NCI-H748 (cell line): ENCODE results near the gene MON1B.

ENCODE experiments used
- DNase-seq: peaks from one replicate; lab custom pipeline; 2025; ENCODE audit not compliant: unreplicated experiment; lab: John Stamatoyannopoulos, UW

The MON1B gene

DNA sequence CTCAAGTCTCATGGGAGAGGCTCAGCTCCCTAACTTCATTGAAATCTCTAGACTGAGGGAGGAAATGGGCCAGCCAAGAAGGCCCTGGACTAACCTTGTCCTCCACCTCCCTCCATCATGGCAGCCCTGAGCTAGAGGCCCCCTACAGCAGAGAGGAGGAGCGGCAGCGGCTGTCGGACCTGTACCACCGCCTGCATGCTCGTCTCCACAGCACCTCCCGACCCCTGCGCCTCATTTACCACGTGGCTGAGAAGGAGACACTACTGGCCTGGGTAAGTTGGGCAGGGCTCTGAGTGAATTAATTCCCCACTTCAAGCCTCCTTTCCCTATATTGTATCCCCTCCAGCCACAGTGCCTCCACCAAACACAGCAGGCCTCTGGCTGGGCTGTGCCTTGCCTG lies 4.4 kb downstream of the MON1B start:
- DNase-seq, result no peak

DNA sequence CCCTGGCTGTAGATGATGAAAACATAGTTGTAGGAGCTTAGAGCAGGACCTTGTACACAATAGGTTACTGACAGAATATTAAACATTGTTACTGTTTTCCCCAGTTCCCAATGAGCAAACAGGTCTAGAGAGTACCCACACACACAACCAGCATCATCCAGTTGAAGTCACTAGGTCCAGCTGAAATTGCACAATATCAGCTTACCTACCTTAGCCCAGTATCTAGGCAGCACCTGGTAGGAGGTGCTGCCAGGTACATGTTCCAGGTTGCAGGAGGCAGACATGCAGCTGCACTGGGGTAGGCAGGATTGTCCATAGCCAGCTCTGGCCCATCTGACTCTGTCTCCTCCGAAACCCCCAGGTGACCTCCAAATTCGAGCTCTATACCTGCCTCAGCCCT lies 6.8 kb downstream of the MON1B start:
- no peak for DNase-seq

DNA sequence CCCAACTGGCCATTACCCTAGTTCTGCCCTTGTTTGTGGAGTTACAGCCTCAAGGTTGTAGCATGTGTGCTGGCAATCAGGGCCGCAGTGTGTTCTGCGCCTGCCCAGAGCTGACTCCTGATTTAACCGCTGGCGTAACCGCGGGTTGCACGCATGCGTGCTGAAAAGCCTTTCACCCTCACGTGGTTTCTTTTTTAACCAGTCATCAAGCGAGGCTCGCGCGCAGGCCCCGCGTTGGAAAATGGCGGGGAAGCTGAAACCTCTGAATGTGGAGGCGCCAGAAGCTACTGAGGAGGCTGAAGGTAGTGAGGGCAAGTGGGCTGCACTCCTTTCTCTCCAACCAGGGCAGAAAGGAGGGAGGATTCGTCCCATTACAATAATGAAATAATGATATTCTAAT lies 8.2 kb downstream of the MON1B start, which contains the start of gene SYCE1L:
Gene SYCE1L, plus strand, starts transcription at position 198 of the 400 bp plus-strand sequence. Its CDS starts 44 bp downstream, at position 242.
- no peak for DNase-seq

DNA sequence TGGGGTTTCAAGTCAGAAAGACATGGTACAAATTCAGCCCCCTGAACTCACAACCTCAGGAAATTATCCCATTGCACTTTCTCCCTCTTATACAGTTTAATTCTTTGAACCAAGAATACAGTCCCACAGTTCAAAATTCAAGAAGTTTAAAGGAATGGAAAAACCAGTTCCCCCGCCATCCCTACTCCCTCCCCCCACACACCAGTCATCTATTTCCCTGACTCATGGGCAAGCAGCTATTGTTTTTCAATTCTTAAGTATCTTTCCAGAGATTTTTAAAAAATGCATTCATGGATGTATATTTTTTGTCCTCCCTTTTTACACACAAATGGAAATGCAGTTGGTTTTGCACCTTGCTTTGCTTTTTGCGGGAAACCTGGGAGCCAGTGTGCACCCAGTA lies 15.5 kb downstream of the MON1B start:
- no peak for DNase-seq

DNA sequence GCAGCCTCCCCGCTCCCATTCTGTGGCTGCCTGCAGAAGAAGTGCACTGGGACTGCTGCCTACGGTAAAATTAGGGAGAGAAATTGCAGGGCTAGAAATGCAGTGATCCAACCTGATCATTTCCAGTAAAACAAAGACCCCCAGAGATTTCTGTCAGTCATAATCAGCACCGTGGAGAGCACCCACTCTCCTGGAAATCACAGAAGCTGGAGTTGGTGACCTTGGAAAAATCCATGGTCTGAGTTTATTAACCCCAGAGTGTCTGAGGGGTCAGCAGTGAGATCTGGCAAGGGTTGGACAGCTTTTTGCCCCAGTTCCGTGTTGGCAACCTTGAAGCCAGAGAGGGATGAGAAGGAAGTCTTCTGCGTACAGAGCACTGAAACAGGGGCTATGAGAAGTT lies 16.0 kb downstream of the MON1B start:
- no peak for DNase-seq

DNA sequence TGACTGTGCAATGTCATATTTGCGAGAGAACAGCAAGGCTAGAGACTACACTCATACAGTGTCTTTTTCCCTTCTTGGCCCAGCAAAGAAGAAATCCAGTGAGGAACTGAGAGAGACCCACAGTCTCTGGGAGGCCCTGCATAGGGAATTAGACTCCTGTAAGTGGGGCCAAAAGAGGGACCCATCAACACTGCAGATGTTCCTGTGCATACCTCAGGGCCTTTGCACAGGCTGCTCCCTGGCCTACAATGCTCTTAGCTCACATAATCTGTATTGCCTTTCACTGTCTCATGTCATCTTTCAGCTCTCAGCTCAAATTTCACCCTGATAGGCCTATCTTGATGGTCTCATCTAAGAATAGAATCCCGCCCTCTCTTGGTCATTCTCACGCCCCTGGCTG lies 17.4 kb downstream of the MON1B start:
- no peak for DNase-seq

DNA sequence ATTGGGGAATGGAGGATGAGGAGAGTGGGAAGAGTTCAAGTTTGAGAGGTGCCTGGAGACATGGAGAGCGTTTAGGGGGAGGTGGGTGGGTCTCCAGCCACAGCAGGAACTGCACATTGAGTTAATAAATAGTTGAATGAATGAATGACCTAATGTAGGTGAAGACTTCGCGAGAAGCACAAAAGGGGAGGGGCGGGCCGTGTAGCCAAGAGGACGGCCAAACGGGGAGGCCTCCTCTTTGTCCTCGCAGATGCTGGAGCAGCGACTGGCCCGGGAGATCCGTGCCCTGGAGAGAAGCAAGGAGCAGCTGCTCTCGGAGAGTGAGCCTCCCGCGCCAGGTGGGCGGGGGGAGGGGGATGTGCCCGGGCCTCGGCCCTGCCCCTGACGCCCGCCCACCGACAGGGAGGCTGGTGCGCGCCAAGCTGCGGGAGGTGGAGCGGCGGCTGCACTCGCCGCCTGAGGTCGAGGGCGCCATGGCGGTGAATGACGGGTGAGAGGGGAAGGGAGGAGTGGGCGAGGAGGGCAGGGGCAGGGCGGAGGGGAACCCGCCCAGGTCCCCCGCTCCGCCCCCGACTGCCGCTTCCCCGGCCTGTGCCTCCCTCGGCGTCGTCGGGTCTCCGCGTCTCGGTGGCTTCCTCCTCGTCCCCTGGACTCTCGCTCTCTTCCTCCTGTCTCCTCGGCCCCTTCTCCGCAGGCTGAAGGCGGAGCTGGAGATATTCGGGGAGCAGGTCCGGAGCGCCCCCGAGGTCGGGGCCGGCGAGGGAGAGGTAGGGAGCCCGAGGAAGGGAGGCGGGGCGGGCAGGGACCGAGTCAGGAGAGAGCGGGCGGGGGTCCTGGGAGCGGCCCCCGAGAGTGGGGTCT lies 21.1 kb downstream of the MON1B start:
- DNase-seq, result peak; percentile 93

DNA sequence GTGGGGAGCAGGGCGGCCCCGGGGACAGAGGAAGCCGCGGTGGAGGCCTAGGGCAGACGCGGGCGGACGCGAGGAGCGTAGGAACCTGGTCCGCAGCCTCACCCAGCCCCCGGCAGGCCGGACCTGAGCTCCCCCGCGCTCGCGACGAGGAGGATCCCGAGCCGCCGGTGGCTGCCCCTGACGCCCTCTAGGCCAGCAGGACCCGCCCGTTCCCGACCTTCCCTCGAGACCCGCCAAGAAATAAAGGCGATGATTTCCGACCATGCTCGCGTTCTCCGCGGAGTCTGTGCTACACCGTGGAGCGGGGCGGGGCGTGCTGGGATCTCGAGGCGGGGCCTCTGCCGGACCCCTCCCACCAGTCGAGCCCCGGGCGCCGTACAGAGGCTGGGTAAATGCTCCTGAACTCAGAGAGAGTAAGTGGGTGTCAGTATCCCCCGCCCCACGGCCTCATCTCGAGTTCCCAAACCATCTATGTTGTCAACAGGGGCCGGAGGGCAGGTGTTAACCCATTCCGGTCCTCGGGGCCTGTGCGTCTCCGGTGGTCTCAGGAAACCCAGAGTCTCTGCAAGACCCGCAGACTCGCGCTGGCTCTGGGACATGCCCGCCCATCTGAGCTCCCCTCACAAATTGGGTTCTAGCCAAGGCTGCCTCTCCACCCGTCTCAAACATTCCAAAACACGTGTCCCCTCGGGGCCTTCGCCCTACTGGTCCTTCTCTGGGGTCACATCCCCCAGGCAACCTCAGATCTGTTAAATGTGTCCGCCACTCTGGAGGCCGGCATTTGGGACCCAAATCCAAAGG lies 22.0 kb downstream of the MON1B start:
- peak; percentile 74 for DNase-seq

DNA sequence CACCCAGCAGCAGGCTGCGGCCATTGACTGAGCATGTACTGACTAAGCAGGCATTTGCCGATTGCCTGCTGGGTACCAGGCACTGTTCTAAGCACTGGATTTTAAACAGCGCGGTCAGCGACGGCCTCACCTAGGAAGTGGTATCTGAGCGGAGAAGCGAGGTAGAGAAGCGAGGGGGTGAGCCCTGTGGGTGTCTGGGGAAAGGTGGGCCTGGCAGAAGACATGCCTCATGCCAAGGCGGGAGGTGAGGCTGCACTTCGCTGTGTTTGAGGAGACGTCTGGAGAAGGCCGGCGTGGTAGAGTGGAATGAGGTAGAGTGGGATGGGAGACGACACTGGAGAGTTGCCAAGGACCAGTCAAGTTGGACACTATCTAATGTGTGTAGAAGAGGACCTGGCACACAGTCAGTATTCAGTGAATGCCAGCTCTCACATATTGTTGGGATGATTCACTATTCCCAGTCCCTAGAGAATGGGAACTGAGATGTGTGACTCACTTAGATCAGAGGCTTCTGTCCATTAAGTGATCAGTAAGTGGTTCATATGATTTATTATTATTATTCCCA lies 22.6 kb downstream of the MON1B start:
- DNase-seq, result no peak

DNA sequence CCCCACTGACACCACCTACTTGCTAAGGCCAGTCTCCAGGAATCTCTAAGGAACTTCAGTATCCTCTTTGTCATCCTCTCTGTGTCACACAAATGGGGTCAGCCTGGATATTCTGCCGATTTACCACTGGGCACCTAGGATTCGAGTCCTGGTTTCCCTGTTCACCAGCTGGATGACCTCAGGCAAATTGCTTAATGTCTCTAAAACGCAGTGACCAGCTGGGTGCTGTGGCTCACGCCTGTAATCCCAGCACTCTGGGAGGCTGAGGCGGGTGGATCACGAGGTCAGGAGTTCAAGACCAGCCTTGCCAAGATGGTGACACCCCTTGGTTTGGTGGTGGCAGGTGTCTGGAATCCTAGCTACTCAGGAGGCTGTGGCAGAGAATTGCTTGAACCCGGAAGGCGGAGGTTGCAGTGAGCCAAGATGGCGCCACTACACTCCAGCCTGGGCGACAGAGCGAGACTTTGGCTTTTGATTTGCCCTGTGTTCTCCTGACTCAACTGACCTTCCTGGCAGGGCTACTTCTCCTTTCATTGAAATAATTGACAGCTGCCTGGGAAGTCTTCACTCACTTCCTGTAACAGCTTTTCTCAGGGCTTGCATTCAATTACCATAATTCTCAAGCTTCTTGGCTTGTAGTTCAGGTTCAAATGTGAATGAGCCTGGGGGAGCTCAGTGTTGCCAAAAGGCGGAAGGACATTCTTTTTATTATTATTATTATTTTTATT lies 23.6 kb downstream of the MON1B start:
- no peak for DNase-seq

DNA sequence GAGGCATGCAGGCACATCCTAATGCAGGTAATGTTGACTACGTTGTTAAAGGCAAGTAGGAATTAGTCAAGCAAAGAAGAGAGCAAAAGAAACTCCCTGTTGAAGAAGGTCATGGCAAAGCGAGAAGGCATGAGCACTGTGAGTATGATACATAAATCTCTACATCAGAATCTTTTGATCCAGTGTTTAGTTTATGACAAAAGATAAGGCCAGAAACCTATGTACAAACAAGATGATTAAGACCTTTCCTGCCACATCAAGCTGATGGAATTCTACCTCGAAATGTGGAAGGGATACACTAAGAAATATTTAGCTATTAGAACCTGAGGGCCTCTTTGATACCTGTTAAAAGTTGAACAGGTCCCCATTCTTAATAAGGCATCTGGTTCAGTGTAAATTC lies 28.4 kb downstream of the MON1B start:
- no peak for DNase-seq

DNA sequence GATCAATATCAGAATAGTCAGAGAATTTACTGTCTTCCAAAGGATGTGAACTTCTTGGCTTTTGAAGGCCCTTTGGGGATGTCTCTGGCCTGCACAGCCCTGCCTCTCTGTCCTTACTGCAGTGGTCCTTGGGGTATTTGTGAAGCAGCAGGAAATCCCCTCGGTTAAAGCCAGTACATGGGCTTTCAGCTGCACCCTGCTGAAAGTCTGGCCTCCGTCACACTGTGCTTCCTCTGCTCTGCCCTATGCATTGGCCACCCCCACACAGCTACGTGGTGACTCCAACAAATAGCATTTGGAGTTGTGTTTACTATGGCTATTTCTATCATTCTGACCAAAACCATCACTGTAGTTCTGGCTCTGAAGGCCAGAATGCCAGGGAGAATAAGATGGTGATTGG lies 29.4 kb downstream of the MON1B start:
- no peak for DNase-seq

DNA sequence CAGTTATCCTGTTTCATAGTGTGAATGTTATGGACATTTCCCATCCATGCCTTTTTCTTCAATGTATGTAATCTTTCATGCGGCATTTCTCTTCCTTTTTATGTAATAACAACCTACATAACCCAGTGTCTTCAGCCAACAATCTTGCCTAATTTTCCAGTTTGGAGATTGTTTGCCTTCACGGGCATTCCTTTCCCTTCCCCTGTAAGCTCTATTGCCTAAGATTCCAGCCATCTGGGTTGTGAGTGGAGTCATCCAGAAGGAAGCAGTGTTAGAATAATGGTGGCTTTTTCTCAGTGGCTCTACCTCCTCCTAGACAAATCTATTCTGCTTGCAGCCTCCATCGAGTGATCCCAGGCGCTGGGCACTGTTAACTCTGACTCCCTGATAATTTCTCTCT lies 30.5 kb downstream of the MON1B start:
- no peak for DNase-seq

DNA sequence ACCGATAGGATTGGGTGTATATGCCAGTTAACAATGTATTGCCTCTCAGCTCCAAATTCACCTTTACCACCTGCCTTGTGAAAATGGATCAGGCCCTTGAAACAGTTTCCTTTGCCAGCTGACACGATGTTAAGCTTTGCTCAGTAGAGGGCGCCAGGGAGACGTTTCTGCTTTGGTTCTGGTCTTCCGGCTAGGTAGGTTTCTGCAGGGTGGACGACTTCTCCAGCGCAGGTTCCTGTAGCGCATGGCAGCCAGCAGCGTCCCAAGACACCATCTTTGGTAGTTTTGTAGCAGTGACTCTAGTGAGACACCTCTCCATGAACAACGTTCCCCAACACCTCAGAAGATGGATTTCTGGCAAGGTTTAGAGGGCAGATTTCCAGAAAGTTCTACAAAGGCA lies 32.2 kb downstream of the MON1B start:
- peak; percentile 16 for DNase-seq

DNA sequence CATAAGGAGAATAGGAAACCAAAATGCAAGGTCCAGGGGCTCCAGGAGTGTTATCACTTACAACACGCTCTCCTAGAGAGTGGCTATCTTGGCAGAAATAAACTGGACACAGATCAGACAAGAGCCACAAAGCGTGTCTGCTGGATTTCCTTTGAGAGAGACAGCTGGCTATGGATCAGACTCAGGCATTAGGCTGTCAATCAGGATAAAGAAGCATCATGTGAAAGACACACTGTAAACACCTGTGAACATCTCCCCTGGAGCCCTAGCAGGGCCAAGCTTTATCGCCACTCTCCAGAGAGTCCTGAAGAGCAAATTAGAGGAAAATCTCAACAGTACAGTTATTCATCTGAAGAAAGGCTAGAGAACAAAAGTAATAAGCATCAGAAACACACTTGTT lies 34.2 kb downstream of the MON1B start:
- DNase-seq, result no peak

DNA sequence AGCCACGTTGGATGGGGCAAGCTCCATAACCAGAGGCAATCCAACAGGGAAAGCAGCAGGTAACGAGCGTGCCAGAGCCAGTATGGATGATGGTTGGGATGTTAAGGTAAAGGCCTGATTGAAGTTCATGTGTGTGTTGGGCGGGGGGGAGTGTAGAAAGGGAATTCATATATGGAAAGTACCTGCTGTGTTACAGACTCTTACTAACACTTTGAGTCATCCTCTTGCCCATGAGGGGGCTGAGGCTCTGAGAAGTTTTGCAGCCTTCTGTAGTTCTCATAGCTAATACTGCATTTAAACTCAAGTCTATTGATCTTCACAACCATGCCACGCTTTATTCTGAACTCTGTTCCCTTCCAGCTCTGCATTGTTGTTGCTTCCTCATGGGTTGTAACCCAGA lies 36.8 kb downstream of the MON1B start:
- DNase-seq, result no peak

DNA sequence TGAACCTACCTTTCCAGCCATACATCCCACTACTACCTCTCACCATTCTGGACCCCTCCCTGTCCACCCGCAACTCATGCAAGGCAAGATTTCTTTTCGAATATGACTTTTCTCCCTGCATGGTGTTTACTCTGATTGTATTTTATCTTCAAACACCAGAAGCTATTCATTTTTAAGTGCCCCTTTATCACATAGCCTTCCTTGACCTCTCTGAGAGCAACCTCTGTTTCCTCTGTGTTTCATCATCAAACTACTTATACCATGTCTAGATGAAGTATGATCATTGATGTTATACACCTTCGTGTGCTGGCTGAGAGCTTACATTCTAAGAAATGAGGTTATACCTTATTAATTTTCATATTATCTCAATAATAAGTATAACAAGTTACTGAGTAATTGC lies 40.1 kb downstream of the MON1B start:
- no peak for DNase-seq

DNA sequence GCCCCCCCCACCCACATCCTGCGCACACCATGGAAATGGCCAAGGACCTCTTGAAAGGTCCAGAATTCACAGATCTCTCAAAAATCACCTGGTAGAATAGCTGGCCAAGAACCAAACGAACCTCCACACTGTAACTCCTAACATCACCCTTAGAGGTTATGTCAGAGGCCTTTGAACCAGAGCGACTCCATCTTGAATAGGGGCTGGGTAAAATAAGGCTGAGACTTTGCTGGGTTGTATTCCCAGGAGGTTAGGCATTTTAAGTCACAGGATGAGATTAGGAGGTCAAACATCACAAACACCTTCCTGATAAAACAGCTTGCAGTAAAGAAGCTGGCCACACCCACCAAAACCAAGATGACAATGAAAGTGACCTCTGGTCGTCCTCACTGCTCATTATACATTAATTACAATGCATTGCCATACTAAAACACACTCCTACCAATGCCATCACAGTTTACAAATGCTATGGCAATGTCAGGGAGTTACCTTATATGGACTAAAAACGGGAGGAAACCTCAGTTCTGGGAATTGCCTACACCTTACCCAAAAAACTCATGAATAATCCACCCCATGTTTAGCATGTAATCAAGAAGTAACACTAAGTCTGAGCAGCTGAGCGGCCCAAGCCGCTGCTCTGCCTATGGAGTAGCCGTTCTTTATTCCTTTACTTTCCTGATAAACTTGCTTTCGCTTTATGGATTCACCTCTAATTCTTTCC lies 43.0 kb downstream of the MON1B start:
- no peak for DNase-seq

DNA sequence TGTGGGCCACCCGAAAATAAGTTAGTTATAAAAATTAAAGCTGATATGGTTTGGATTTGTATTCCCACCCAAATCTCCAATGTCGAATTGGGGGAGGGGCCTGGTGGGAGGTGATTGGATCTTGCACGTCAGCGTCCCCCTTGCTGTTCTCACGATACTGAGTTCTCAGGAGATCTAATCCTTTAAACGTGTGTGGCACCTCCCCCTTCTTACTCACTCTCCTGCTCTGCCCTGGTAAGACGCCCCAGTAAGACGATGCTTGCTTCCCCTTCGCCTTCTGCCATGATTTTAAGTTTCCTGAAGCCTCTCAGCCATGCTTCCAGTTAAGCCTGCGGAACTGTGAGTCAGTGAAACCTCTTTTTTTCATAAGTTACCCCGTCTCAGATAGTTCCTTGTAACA lies 43.6 kb downstream of the MON1B start:
- DNase-seq, result no peak

DNA sequence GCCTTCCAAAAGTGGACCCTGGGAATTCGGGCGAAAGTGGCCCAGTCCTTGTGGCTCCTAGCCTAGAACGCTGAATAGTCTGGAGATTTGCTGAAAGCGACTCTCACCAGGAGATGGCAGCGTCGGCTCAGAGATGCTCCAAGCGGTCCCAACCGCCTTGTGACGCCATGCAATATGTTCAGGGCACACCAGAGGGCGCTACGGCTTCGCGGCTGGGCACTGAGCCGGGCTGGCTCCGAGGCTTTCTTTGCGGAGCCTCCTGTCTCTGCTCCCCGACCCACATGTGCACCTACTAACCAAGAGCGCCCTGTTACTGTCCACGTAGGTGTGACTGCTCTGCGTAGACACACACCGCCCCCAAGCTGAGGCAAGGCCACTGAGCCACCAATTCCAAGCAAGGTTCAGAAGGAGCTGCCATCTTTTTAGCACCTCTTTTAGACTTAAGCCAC lies 45.1 kb downstream of the MON1B start:
- DNase-seq, result peak; percentile 77

DNA sequence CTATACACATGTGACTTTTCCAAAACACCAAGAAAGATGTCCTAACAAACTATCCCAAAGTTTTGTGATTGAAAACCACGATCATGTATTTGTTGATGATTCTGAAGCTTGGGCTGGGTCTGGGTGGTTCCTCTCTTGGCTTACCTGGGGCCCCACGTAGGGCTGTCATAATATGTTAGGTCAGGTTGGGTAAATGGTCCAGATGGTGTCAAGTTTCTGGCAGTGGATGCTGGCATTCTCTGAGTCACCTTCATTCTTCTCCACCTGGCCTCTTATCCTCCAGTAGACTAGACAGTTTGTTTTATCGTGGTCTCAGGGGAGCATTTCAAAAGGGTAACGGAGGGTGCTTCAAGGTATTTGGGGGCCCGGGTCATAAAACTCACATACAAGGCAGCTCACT lies 47.6 kb downstream of the MON1B start:
- DNase-seq, result peak; percentile 55
